C4-2B (cell line): ENCODE data around the gene VEGFC.

Experiments used
- CTCF ChIP-seq: fragments of 450-650 bp; conservative IDR thresholded peaks from 2 replicates; pipeline ENCODE4 v1.5.1; 2017; ENCODE audit warnings: mild to moderate bottlenecking
- ZFX ChIP-seq: fragments of 450-650 bp; IDR thresholded peaks from 2 replicates; pipeline ENCODE4 v1.6.1; 2017

- no peak for TF ChIP-seq CTCF
- TF ChIP-seq ZFX: no peak
Measured at GRCh38 chr4:176653401-176654220, 139.1 kb downstream of the VEGFC start.
